Stimulated activated CD8-positive, alpha-beta memory T cell treated with anti-CD3 and anti-CD28 coated beads, Interleukin-4, amount 100 ng/mL, for 24 hours (primary cell): Measurements from ENCODE around the gene SBNO1.
"Not testable (repeated sequence)": the region's sequence is repeated elsewhere in the genome, so short reads cannot be mapped to it uniquely, and the experiment has no call there.

Experiments used
- DNase-seq: peaks from one replicate; pipeline ENCODE4 v3.0.0-alpha.2; 2020; ENCODE audit warnings: low read depth

The SBNO1 gene

GRCh38 chr12:123388951-123389559, 24.4 kb upstream of the SBNO1 start:
- no peak for DNase-seq

- peak; percentile 64 for DNase-seq
Measured at GRCh38 chr12:123388177-123388950, 23.7 kb upstream of the SBNO1 start.

- DNase-seq = no peak
Measured at GRCh38 chr12:123387508-123388176, 23.0 kb upstream of the SBNO1 start.

GRCh38 chr12:123385536-123385935, 20.9 kb upstream of the SBNO1 start:
- not testable (repeated sequence) for DNase-seq

- DNase-seq = no peak
Measured at GRCh38 chr12:123384994-123385376, 20.3 kb upstream of the SBNO1 start.

- no peak for DNase-seq
Measured at GRCh38 chr12:123384318-123384993, 19.8 kb upstream of the SBNO1 start.

GRCh38 chr12:123382684-123383083, 18.0 kb upstream of the SBNO1 start:
- no peak for DNase-seq

GRCh38 chr12:123379391-123379790, 14.7 kb upstream of the SBNO1 start:
- no peak for DNase-seq

GRCh38 chr12:123372415-123372814, 7.8 kb upstream of the SBNO1 start:
- not testable (repeated sequence) for DNase-seq

- not testable (repeated sequence) for DNase-seq
Measured at GRCh38 chr12:123371667-123372368, 7.2 kb upstream of the SBNO1 start.

- DNase-seq = no peak
Measured at GRCh38 chr12:123369229-123369628, 4.6 kb upstream of the SBNO1 start.

- DNase-seq = not testable (repeated sequence)
Measured at GRCh38 chr12:123368431-123368830, 3.8 kb upstream of the SBNO1 start.

GRCh38 chr12:123367511-123367910, 2.9 kb upstream of the SBNO1 start:
- DNase-seq = no peak

GRCh38 chr12:123365025-123365917, 624 bp upstream of the SBNO1 start:
- peak; percentile 96 for DNase-seq

GRCh38 chr12:123363740-123364531, 711 bp downstream of the SBNO1 start:
- DNase-seq = peak; percentile 9

GRCh38 chr12:123363390-123363739, 1.3 kb downstream of the SBNO1 start:
- DNase-seq = no peak

GRCh38 chr12:123358035-123358434, 6.6 kb downstream of the SBNO1 start:
- no peak for DNase-seq

- no peak for DNase-seq
Measured at GRCh38 chr12:123356159-123356670, 8.4 kb downstream of the SBNO1 start.

GRCh38 chr12:123354600-123354999, 10.0 kb downstream of the SBNO1 start:
- DNase-seq = no peak

- DNase-seq = no peak
Measured at GRCh38 chr12:123351349-123351748, 13.3 kb downstream of the SBNO1 start.
